ENCODE data around the gene MISP3.

Gene MISP3

DNA sequence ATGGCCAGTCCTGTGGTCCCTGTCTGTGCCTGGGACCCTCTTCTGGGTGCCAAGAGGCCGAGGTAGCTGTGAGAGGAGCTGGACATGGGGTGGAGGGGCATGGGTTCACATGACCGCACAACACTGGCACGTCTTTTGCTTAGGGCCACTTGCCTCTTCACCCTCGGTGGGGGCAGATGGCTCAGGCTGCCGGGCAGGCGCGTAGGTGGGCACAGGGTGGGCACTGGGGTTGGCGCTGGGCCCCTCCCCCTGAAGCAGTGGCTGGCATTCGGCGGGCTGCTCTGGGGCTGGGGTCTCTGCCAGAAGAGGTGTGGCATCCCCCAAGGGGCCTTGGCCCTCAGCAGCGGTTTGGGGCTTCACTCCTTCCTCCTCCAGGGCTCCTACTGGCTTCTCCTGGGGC lies 19.1 kb upstream of the MISP3 start:
- DNase-seq (ENCODE audit: low read depth in 2 of 2) = no peak

DNA sequence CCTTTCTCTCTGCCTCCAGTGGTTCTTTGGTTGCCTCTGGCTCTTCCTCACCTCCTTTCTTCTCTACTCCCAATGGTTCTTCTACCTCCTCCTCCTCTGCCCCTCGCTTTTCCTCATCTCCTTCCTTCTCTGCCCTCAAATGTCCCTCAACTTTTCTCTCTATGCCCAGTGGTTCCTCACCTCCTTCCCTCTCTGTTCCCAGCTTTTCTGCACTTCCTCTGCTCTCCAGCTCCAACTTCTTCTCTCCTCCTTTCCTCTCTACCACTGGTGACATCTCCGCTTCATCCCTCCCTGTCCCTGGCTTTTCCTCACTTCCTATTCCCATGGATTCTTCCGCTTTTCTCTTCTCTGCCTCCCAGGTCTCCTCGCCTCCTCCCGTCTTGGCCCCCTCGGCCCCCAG lies 18.5 kb upstream of the MISP3 start:
- no peak for DNase-seq (ENCODE audit: low read depth in 2 of 2)

DNA sequence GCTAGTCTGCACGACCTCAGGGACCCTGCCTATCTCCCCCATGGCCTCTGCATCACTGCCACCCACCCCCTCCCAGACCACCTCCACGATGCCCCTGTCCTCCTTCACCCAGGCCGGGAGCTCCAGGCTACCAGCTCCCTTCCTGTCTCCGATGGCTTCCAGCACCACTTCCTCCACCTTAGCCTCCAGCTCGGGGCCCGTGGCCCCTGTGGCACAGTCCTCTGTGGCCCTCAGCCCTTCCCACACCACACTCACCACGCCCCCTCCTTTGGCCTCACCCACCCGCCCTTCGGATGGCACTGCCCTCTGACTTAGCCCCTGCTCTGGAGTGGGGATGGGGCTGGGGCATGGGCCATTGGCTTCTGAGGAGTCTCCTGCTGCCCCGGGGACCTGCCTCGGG lies 17.9 kb upstream of the MISP3 start:
- DNase-seq (ENCODE audit: low read depth in 2 of 2) = no peak

DNA sequence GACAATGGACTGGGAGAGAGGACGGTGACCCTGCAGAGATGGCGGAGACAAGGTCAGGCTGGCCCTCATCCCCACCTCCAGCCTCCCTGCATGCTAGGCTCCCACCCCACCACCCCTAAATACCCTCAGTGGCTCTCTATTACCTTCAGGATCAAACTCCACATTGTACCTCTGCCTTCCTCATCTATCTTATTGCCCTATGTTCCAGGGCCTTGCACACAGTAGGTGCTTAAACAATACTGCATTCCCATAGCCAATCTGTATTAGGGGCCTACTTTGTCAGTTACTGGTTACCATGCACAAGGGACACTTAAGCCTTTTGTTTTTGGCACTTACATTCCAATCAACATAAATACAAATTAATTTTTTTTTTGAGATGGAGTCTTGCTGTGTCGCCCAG lies 17.2 kb upstream of the MISP3 start:
- DNase-seq (ENCODE audit: low read depth in 2 of 2) = no peak

DNA sequence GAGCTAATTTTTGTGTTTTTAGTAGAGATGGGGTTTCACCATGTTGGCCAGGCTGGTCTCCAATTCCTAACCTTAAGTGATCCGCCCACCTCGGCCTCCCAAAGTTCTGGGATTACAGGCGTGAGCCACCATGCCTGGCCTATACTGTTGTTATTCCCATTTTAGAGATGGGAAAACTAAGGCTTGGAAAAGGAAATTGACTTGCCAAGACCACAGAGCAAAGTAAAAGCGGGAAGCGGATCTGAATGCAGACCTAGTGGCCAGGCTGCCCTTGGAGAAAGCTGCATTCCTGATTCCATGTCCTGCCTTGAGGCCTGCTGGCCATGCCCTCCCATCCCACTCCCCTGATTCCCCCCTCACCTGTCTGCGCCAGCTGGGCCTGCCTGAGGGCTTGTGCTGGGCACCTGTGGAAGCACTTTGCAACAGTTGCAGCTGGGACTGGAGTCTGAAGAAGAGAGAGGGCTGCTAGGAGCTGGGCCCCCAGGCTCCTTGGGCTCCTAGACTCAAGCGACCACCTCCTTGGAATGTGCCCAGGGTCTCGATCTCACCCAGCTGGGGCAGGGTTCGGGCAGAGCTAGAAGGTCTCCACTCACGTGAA lies 16.4 kb upstream of the MISP3 start:
- DNase-seq (ENCODE audit: low read depth in 2 of 2) = no peak

DNA sequence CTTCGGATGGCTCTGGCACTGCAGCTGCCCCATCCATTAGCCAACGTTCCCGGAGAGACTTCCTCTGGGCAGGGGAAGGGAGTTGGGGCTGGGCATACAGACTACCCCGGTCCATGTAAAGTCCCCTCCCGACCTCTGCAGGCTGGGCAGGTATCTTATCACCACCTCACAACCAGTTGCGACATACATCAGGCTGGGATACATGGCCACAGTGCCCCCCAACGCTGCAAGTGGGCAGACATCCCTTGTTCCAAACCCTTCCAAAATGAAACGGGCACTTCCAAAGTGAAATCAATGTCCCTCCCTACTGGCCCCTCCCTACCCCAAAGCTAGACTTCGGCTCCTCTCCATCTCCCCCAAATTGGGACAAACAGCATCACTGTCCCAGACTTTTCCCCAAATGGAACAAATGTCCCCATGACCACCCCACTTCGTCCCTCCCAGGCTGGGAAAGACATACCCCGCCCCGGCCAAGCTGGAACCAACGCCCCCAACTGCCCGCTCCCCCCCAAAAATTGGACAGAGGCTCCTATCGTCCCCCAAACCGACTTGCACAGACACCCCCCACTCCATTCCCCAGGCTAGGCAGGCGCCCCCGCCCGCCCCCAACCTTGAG lies 15.7 kb upstream of the MISP3 start:
- DNase-seq (ENCODE audit: low read depth in 2 of 2) = no peak

DNA sequence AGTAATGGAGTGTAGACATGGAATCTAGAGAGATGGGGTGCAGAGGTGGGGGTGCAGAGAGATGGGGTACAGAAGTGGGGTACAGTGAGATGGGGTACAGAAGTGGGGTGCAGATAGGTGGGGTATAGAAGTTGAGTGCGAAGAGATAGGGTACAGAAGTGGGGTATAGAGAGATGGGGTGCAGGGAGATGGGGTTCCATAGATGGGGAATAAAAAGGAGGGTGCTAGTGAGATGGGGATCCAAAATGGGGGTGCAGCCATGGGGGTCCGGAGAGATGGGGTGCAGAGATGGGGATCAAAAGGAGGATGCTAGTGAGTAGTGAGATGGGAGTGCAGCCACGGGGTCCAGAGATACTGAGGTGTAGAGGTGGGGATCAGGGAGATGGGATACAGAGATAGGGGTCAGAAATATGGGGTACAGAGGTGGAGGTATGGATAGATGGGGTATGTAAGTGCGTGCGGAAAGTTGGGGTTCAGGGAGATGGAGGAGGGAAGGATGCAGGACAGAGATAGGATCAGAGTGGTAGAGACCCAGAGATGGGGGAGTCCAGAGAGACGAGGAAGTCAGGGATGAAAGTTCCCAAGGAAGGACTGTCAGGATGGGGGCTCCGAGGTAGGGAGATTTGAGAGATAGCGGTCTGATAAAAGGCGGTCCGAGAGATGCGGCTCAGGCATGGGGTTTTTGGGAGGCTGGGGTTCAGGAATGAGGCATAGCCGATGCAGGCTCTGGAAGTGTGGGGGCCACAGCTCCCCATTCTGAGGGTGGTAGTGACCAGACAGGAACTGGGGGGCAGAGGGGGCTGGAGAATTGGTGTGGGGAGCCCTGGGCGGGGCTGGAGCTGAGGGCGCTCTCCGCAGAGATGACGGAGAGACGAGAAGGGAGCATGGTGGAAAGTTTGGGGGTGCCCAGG lies 14.1 kb upstream of the MISP3 start:
- DNase-seq (ENCODE audit: low read depth in 2 of 2) = no peak

DNA sequence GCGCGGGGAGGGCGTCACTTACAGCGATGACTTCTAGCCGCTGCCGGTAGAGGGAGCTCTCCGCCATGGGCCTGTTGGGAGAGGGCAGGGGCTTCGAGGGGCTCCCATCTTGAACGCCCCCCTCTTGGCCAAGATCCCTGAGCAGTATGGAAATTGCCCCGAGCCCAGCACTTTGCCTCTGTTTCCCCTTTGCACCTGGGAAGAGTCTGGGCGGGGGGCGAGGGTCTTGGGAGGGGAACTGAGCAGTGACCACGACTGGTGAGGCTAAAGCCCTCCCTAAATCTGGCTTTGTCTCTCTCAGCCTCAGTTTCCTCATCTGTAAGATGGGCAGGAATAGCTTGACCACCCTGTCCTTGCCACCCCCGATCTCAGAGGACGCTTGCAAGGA lies 13.5 kb upstream of the MISP3 start:
- DNase-seq (ENCODE audit: low read depth in 2 of 2) = peak in 1 of 2 donors; percentile 20

DNA sequence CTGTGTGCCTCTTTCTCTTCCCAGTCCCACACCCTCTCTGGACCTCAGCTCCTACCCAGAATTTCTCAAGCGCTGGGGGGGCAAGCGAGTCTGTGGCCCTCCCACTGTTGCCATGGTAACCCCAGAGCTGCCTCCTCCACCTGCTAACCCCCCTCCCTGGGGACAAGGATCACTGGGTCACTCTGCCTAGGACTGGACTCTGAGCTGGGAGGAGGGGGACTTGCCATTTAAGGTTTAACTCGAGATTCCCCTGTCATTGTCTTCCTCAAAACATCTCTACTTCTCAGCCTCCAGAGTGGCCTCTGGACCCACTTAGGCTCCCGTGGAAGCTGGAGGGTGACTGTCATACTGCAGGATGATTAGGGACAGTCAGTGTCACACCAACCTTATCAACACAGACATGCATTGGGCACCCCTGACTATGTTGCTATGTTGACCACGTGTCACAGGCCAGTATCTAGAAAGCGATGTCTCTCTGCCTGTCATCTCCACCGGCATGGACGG lies 12.9 kb upstream of the MISP3 start:
- DNase-seq (ENCODE audit: low read depth in 2 of 2) = no peak

DNA sequence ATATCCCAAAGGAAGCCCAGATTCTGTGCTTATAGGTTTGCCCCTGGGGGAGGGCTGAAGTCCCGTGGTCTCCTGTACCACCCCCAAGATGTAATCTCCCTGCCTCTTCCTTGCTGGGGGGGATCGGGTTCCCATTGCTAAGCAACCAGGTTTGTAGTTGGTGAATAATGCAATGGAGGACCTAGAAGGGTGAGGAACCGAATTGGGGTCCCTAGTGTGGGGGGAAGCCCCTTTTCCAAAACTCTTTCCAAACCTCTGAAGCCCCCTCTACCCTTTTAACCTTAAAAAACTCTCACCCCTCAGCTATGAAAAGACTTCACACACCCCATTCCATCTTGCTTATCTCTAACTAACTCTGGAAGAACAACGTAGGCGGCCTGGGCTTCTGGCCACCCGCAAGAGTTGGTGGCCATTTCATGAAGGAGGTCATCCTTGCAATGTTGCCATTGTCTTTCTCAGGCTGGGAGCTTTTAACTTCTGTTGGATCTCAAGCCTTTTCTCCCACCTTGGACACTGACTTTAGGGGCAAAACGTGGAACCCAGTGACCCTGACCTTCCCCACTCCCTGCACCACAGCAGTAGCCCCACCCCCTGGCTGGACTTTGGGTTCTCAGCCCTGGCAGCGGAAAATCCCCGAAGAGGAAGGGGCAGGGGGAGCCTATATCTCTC lies 11.4 kb upstream of the MISP3 start:
- no peak for DNase-seq (ENCODE audit: low read depth in 2 of 2)

DNA sequence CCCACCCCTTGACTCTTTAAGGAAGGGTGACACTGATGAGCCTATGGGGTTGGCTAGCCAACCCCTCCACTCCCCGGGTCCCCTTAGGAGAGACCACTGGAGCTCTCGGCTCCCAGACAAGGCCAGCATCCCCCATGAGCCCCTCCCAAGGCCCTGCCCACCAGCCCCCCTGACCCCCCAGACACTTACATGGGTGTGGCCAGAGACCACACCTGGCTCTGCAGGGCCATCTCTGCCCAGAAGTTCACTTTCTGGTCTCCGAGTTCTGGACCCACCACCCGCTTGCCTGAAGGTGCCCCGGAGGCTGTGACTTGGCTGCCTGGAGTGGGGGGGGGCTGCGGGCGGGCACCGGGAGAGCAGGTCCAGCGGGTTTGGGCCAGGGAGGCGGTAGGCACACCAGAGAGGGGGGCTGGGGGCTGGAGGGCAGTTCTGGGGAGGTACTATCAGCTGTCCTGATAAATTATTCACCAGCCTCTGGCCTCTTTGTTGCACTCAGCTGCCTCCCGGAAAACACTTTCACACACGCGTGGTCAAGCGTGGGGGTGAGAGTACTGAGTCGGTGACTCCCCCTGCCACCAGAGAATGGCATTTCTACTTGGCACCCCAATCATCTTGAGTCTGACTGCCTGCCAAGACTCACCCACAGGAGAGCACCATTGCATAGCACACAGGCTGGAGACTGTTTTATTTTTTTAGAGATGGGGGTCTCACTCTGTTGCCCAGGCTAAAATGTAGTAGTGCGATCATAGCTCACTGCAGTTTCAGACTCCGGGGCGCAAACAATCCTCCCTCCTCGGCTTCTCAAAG lies 10.6 kb upstream of the MISP3 start, which contains the start of gene PALM3:
Gene PALM3, minus strand, starts transcription at position 326 of the 807 bp plus-strand sequence. Its CDS starts 96 bp downstream, at position 230.
- no peak for DNase-seq (ENCODE audit: low read depth in 2 of 2)

DNA sequence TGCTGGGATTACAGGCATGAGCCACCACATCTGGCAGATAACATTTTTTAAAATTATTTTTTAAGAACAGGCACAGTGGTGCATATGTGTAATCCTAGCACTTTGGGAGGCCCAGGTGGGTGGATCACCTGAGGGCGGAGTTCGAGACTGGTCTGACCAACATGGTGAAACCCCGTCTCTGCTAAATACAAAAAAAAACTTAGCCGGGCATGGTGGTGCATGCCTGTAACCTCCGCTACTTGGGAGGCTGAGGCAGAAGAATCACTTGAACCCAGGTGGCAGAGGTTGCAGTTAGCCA lies 10.1 kb upstream of the MISP3 start:
- no peak for DNase-seq (ENCODE audit: low read depth in 2 of 2)

DNA sequence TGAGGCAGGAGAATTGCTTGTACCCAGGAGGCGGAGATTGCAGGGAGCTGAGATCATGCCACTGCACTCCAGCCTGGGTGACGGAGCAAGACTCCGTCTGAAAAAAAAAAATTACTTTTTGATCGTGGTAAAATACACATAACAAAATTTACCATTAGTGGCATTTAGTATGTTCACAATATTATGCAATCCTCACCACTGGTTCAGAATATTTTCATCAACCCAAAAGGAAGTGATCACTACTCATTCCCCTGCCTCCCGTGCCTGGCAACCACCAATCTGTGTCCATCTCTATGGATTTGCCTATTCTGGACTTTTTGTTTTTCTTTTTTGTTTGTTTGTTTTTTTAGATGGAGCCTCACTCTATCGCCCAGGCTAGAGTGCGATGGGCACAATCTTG lies 9.5 kb upstream of the MISP3 start:
- no peak for DNase-seq (ENCODE audit: low read depth in 2 of 2)

DNA sequence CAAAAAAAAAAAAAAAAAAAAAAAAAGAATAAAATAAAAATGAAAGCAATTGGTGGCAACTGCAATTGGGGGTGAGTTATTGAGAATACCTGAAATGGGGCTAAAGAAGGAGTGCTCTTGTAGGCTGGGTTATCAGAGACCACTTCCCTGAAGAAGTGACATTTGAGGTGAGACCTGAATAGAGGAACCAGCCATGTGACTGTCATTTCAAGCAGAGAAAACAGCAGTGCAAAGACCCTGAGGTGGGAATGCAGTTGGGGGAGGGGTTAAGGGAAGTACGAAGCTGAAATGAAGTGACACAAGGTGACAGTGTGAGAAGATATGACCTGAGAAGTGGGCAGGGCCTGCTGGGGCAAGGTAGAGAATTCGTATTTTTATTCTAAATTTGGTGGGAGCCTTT lies 6.5 kb upstream of the MISP3 start:
- DNase-seq (ENCODE audit: low read depth in 2 of 2) = no peak

DNA sequence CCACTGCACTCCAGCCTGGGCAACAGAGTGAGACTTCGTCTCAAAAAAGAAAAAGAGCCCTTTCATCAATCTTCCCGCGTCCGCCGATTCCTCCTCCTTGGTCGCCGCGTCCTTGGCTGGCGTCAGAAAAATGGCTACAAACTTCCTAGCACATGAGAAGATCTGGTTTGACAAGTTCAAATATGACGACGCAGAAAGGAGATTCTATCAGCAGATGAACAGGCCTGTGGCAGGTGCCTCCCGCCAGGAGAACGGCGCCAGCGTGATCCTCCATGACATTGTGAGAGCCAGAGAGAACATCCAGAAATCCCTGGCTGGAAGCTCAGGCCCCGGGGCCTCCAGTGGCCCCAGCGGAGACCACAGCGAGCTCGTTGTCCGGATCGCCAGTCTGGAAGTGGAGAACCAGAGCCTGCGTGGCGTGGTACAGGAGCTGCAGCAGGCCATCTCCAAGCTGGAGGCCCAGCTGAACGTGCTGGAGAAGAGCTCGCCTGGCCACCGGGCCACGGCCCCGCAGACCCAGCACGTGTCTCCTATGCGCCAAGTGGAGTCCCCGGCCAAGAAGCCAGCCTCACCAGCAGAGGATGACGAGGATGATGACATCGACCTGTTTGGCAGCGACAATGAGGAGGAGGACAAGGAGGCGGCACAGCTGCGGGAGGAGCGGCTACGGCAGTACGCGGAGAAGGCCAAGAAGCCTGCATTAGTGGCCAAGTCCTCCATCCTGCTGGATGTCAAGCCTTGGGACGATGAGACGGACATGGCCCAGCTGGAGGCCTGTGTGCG lies 2.1 kb upstream of the MISP3 start:
- no peak for DNase-seq (ENCODE audit: low read depth in 2 of 2)

DNA sequence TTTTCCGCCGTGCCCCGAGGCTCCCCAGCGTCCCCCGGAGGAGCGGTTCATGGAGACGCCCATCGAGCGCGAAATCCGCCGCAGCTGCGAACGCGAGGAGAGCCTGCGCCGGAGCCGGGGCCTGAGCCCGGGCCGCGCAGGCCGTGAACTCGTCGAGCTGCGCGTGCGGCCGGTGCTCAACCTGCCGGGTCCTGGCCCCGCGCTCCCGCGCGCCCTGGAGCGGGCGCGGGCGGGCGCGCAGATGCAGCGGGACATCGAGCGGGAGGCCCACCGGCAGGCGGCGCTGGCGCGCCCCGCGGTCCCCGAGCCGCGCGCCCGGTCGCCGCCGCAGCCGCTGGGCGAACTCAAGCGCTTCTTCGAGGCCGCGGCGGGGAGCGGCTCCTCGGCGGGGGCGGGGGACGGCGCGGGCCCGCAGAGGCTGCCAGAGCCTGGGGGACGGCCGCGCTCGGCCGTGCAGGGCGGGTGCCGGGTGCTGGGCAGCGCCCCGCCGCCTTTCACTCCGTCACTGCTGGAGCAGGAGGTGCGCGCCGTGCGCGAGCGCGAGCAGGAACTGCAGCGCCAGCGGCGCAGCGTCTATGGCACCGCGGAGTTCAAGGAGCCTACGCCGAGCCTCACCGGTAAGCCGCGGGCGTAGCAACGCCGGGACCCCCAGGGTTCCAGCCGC lies 807 bp downstream of the MISP3 start:
- peak; percentile 66 to 70 for DNase-seq (ENCODE audit: low read depth in 2 of 2)

DNA sequence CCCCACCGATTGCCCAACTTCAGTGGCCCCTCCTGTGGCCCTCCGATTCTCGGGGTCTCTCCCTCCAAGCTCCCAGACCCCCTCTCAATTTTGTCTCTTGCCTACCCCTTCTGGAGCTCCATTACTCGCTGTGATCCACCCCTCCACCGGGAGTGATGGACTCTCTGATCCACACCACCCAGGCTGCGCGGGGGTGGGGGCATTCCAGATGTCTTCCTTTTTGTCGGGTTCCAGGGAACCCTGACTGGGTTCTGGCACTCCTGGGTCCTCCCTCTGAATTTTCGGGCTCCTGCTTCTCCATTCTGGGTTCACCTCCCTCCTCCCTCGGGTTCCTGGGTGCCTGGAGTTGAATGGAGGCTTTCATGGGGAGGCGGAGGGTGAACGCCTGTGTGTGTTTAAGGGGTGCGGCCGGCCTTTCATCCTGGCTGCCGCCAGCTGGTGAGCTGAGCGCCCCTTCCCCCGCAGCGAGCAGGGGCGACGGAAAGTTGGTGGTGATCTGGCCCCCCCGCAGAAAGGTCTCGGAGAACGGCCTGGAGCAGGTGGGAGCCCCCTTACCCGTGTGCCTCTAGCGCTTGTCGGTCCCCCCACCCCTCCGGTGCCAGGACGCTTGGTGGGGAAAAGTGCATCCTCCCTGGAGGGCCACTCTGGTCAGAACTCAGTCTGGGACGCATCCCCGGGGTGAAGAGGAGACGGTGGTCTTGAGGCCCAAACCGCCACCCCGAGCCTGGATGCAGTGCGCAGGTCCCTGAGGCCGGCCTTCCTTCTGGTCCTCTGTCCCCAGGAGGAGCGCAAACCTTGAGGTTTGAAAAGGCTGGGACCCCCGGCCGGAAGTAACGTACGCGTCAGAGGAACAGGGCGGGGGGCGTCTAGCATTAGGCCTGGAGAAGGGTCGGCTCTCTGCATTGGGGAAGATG lies 1.6 kb downstream of the MISP3 start:
- DNase-seq (ENCODE audit: low read depth in 2 of 2) = no peak

DNA sequence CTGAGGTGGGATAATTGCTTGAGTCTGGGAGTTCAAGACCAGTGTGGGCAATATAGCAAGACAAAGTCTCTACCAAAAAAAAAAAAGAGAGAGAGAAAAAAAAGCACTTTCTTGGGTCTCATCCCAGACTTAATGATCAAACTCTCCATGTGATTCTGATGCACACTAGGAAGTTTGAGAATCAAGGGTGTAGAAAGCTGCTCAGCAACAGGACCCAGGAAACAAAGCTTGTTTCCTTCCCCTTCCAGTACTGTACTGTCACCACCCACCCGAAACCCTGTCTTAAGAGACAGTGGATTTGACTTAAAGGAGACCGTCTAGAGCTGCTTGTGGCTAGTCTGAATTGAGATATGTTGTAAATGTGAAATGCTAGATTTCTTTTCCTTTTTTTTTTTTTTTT lies 5.8 kb downstream of the MISP3 start:
- DNase-seq (ENCODE audit: low read depth in 2 of 2) = no peak

Measured in stimulated activated CD8-positive, alpha-beta memory T cell treated with anti-CD3 and anti-CD28 coated beads, Interleukin-15, amount 100 ng/mL, for 48 hours (primary cell).